A549 (cell line): Measurements from ENCODE around the gene ANXA3. TPM values are rescaled to one million over a fixed set of nuclear protein-coding genes. Genes with fewer than 3 reads are reported as not detected.

Source experiments
- ATAC-seq, 2 experiments: fragments of 200-7000 bp in 1 of 2; fragments of >200 bp in 1 of 2; cut with Nextera tagmentation in 1 of 2; cut with Tn5 transposase in 1 of 2; 3 replicates each; pipeline versions ENCODE4 v1.8.0 to v1.9.1; 2018 to 2020; ENCODE audit warnings: mild to moderate bottlenecking in 1 of 2, moderate library complexity in 1 of 2
- CTCF ChIA-PET: fragments of 300-600 bp; sonication (Branson Sonifier 250); formaldehyde crosslinking; extraction: SDS; loops from one replicate; lab custom pipeline; 2021; ENCODE audit warnings: antibody characterized with exemption, inconsistent platforms; lab: Yijun Ruan, JAX
- POLR2A ChIA-PET: fragments of 350-600 bp; formaldehyde crosslinking; extraction: SDS; loops from one replicate; lab custom pipeline; 2021; ENCODE audit warnings: antibody characterized with exemption, inconsistent platforms; lab: Yijun Ruan, JAX
- DNase-seq, 2 experiments: peaks; one replicate each; pipeline versions ENCODE4 v3.0.0 to v3.0.0-alpha.2; 2011 to 2016; ENCODE audit warnings: low read depth in 1 of 2, low spot score in 1 of 2
- FAIRE-seq: peaks from 2 replicates; lab custom pipeline; 2011; peaks lifted over from hg19 to GRCh38; lab: Jason Lieb, UNC
- H3K27ac ChIP-seq, 2 experiments: fragments of >200 bp; sonication (Bioruptor Twin); formaldehyde crosslinking; 3 replicates each; pipeline ENCODE4 v1.5.1; 2016 to 2017
- H3K4me1 ChIP-seq: fragments of >200 bp; sonication (Bioruptor Twin); formaldehyde crosslinking; 3 replicates; pipeline ENCODE4 v1.6.1; 2016
- H3K4me2 ChIP-seq: fragments of >200 bp; sonication (Bioruptor Twin); formaldehyde crosslinking; 3 replicates; pipeline ENCODE4 v1.6.1; 2016
- H3K4me3 ChIP-seq: fragments of >200 bp; sonication (Bioruptor Twin); formaldehyde crosslinking; 3 replicates; pipeline ENCODE4 v1.5.1; 2016
- H3K9me3 ChIP-seq: fragments of >200 bp; sonication (Bioruptor Twin); formaldehyde crosslinking; 3 replicates; pipeline ENCODE4 v1.6.1; 2016
- ATOH8 ChIP-seq: fragments of 250-450 bp; sonication (Bioruptor Pico); IDR thresholded peaks from 2 replicates; pipeline ENCODE4 v1.5.0; 2020; ENCODE audit warnings: low read depth, mild to moderate bottlenecking, moderate library complexity
- CEBPB ChIP-seq, 2 experiments: fragments of >200 bp in 1 of 2; sonication (Bioruptor Twin) in 1 of 2; formaldehyde crosslinking in 1 of 2; IDR thresholded peaks; 2 replicates each; pipeline ENCODE4 v1.6.1; 2012 to 2016
- CHD2 ChIP-seq: fragments of 150-350 bp; IDR thresholded peaks from 2 replicates; pipeline ENCODE4 v1.6.1; 2014; ENCODE audit warnings: low read length; ENCODE audit not compliant: partially characterized antibody
- CTCF ChIP-seq: fragments of >200 bp; sonication (Bioruptor Twin); formaldehyde crosslinking; IDR thresholded peaks from 3 replicates; pipeline ENCODE4 v1.5.1; 2016
- E2F6 ChIP-seq: IDR thresholded peaks from 2 replicates; pipeline ENCODE4 v1.6.1; 2012; ENCODE audit warnings: low read depth, borderline replicate concordance
- EP300 ChIP-seq, 2 experiments: fragments of >200 bp; sonication (Bioruptor Twin); formaldehyde crosslinking; IDR thresholded peaks; 2 replicates in 1 of 2; 3 replicates in 1 of 2; pipeline ENCODE4 v1.6.1; 2016 to 2017
- ESRRA ChIP-seq: fragments of 150-350 bp; IDR thresholded peaks from 2 replicates; pipeline ENCODE4 v1.6.1; 2014; ENCODE audit warnings: mild to moderate bottlenecking, low read length, borderline replicate concordance
- FOSL2 ChIP-seq, 2 experiments: fragments of 450-650 bp in 1 of 2; fragments of >200 bp in 1 of 2; sonication (Bioruptor Twin) in 1 of 2; formaldehyde crosslinking; IDR thresholded peaks; 2 replicates each; pipeline versions ENCODE4 v1.5.0 to v1.6.1; 2016 to 2020; ENCODE audit warnings: mild to moderate bottlenecking in 1 of 2, moderate library complexity in 1 of 2
- GATA3 ChIP-seq: IDR thresholded peaks from 2 replicates; pipeline ENCODE4 v1.6.1; 2012; ENCODE audit warnings: borderline replicate concordance
- HDAC2 ChIP-seq: fragments of 200-600 bp; sonication (generic); IDR thresholded peaks from 2 replicates; pipeline ENCODE4 v1.6.1; 2016
- HEYL ChIP-seq: fragments of 250-450 bp; sonication (Bioruptor Pico); IDR thresholded peaks from 2 replicates; pipeline ENCODE4 v1.8.0; 2021; ENCODE audit warnings: mild to moderate bottlenecking, moderate library complexity
- HMGXB4 ChIP-seq: fragments of 250-450 bp; sonication (Bioruptor Pico); IDR thresholded peaks from 2 replicates; pipeline ENCODE4 v1.5.0; 2021; ENCODE audit warnings: mild to moderate bottlenecking, moderate library complexity, borderline replicate concordance
- JUNB ChIP-seq: fragments of >200 bp; sonication (Bioruptor Twin); formaldehyde crosslinking; IDR thresholded peaks from 2 replicates; pipeline ENCODE4 v1.6.1; 2016
- KDM5A ChIP-seq: fragments of 200-600 bp; sonication (generic); IDR thresholded peaks from 2 replicates; pipeline ENCODE4 v1.6.1; 2016; ENCODE audit warnings: antibody characterized with exemption, mild to moderate bottlenecking
- MAZ ChIP-seq: fragments of 150-350 bp; IDR thresholded peaks from 2 replicates; pipeline ENCODE4 v1.6.1; 2014; ENCODE audit warnings: antibody characterized with exemption, low read depth, low read length, borderline replicate concordance
- NFE2L2 ChIP-seq: fragments of 150-350 bp; conservative IDR thresholded peaks from 2 replicates; pipeline ENCODE4 v1.6.1; 2014; ENCODE audit warnings: low read length
- NPAS2 ChIP-seq: fragments of 250-450 bp; sonication (Bioruptor Pico); IDR thresholded peaks from 2 replicates; pipeline ENCODE4 v1.8.0; 2022; ENCODE audit warnings: mild to moderate bottlenecking, moderate library complexity, borderline replicate concordance
- PBX3 ChIP-seq: IDR thresholded peaks from 2 replicates; pipeline ENCODE4 v1.6.1; 2012
- RAD21 ChIP-seq, 2 experiments: fragments of >200 bp in 1 of 2; sonication (Bioruptor Twin) in 1 of 2; formaldehyde crosslinking in 1 of 2; IDR thresholded peaks in 1 of 2; conservative IDR thresholded peaks in 1 of 2; 2 replicates in 1 of 2; 3 replicates in 1 of 2; pipeline ENCODE4 v1.6.1; 2012 to 2018; ENCODE audit warnings: inconsistent platforms in 1 of 2
- RARB ChIP-seq: fragments of 250-450 bp; sonication (Bioruptor Pico); IDR thresholded peaks from 2 replicates; pipeline ENCODE4 v1.8.0; 2021; ENCODE audit warnings: mild to moderate bottlenecking, moderate library complexity
- RCOR1 ChIP-seq: fragments of 150-350 bp; IDR thresholded peaks from 2 replicates; pipeline ENCODE4 v1.6.1; 2014; ENCODE audit warnings: antibody characterized with exemption, low read length, low read depth
- SMC3 ChIP-seq: fragments of >200 bp; sonication (Bioruptor Twin); formaldehyde crosslinking; IDR thresholded peaks from 3 replicates; pipeline ENCODE4 v1.6.1; 2018; ENCODE audit warnings: inconsistent platforms
- USF2 ChIP-seq: fragments of 450-650 bp; IDR thresholded peaks from 2 replicates; pipeline ENCODE4 v1.6.1; 2014; ENCODE audit warnings: antibody characterized with exemption
- ZC3H11A ChIP-seq: fragments of 450-650 bp; IDR thresholded peaks from 2 replicates; pipeline ENCODE4 v1.6.1; 2014; ENCODE audit warnings: antibody characterized with exemption, mild to moderate bottlenecking
- WGBS: methylation state at CpG from one replicate; pipeline ENCODE4 v1.1.6; 2017; ENCODE audit errors: missing lambda C conversion rate; 5-methylcytosine and 5-hydroxymethylcytosine counted together
- polyA plus RNA-seq, 4 experiments: library from polyadenylated mRNA; depleted of rRNA in 3 of 4; stranded (reverse); fragments of >200 nt; fragmentation: RNase III in 1 of 4; extraction: RNeasy Plus Mini Kit Qiagen cat#74134 plus additional on column Dnase treatment in 1 of 4; gene quantifications; 2 replicates in 3 of 4; 3 replicates in 1 of 4; pipeline ENCODE4 v1.2.3, GENCODE V29; 2011 to 2017

Gene ANXA3
- polyA plus RNA-seq, 2 of the 4 experiments (the other 2 are of a cell fraction): 126 to 134 TPM

GRCh38 chr4:78561677-78562076 is 10.1 kb downstream of the ANXA3 start:
- peak overlapping the region; percentile 67 for H3K4me2 ChIP-seq
- FAIRE-seq: no peak

GRCh38 chr4:78562687-78563086 is 11.1 kb downstream of the ANXA3 start:
- WGBS: 41% methylated on average over 4 of the region's 4 CpGs

More at GRCh38 chr4:78561677-78562076, 10.1 kb downstream of the ANXA3 start:
- peak overlapping the region; percentile 81 to 95 for H3K27ac ChIP-seq
- no peak for DNase-seq
- H3K4me3 ChIP-seq: no peak overlapping the region
- POLR2A ChIA-PET: no interaction called here
- ATAC-seq: no peak
- H3K4me1 ChIP-seq: peaks cover 98% of the 10 kb centered on the region
- TF ChIP-seq RCOR1 (no peak), NPAS2 (CRISPR knock-in tag) (no peak), KDM5A (no peak), ZC3H11A (no peak), RAD21 (conservative IDR thresholded peaks at IDR 0.05 in 1 of 2, IDR thresholded peaks at IDR 0.05 in 1 of 2) (no peak), HMGXB4 (no peak), CTCF (no peak)
- H3K9me3 ChIP-seq: no peaks in the 10 kb centered on the region
- CTCF ChIA-PET: interaction anchor here (1.1 kb wide), 1 partner anchor 8 kb away, joined by 3 read pairs; no protein-coding TSS in a partner anchor

GRCh38 chr4:78565971-78566372 is 14.4 kb downstream of the ANXA3 start:
- peak overlapping the region; percentile 79 to 95 for H3K27ac ChIP-seq
- TF ChIP-seq SMC3 (no peak), PBX3 (0 out of 2 replicates have a peak, but pooled peaks have one; percentile 48), HDAC2 (no peak), ATOH8 (no peak), USF2 (no peak), CEBPB (IDR thresholded peaks at IDR 0.05) (peak in 1 of 2 experiments; percentile 68; a peak in 1 of 4 replicates), E2F6 (no peak), HMGXB4 (no peak), JUNB (peak; percentile 21; the same call in 1 of the 2 replicates), FOSL2 (IDR thresholded peaks at IDR 0.05) (no peak), FOSL2 (CRISPR knock-in tag; IDR thresholded peaks at IDR 0.05) (peak; percentile 38), MAZ (no peak), GATA3 (peak; percentile 41; the same call in 1 of the 2 replicates), EP300 (IDR thresholded peaks at IDR 0.05) (peak in 1 of 2 experiments; percentile 52; a peak in 1 of 5 replicates), ZC3H11A (no peak), ESRRA (no peak)
- peak; percentile 48 to 85 for DNase-seq
- POLR2A ChIA-PET: no interaction called here
- H3K4me3 ChIP-seq: no peak overlapping the region
- H3K4me2 ChIP-seq: peak overlapping the region; percentile 90
- H3K9me3 ChIP-seq: no peaks in the 10 kb centered on the region
- CTCF ChIA-PET: interaction anchor here (0.6 to 0.9 kb wide), 2 partner anchors 15 to 606 kb away, joined by 3 to 4 read pairs; no protein-coding TSS in a partner anchor
- peaks cover 97% of the 10 kb centered on the region for H3K4me1 ChIP-seq
- ATAC-seq: peak; percentile 75 to 85
- no peak for FAIRE-seq
- WGBS: 26% methylated on average over 2 of the region's 2 CpGs

More at GRCh38 chr4:78562687-78563086, 11.1 kb downstream of the ANXA3 start:
- ChIA-PET CTCF (no interaction called here), POLR2A (no interaction called here)
- H3K4me3 ChIP-seq: no peak overlapping the region; the same call in 2 of the 3 replicates
- peaks cover 98% of the 10 kb centered on the region for H3K4me1 ChIP-seq
- no peak for DNase-seq
- peak overlapping the region; percentile 81 to 95 for H3K27ac ChIP-seq
- H3K9me3 ChIP-seq: no peaks in the 10 kb centered on the region
- H3K4me2 ChIP-seq: peak overlapping the region; percentile 67
- TF ChIP-seq HDAC2 (no peak), RARB (no peak), CHD2 (no peak), NFE2L2 (no peak), HEYL (no peak), ZC3H11A (no peak)
- no peak for ATAC-seq
- FAIRE-seq: no peak
